ENCODE results near the gene NDOR1. TPM values are rescaled to one million over a fixed set of nuclear protein-coding genes. Genes with fewer than 3 reads are reported as not detected.
A peak's percentile ranks its signal among the peaks of the same experiment; 100 is the strongest.

Gene NDOR1
- total and polyA plus RNA-seq, 2 donors (not counting 3 experiments of a cell fraction or from before 2014, with no cell fraction given): 13.5 to 26.7 TPM

DNA sequence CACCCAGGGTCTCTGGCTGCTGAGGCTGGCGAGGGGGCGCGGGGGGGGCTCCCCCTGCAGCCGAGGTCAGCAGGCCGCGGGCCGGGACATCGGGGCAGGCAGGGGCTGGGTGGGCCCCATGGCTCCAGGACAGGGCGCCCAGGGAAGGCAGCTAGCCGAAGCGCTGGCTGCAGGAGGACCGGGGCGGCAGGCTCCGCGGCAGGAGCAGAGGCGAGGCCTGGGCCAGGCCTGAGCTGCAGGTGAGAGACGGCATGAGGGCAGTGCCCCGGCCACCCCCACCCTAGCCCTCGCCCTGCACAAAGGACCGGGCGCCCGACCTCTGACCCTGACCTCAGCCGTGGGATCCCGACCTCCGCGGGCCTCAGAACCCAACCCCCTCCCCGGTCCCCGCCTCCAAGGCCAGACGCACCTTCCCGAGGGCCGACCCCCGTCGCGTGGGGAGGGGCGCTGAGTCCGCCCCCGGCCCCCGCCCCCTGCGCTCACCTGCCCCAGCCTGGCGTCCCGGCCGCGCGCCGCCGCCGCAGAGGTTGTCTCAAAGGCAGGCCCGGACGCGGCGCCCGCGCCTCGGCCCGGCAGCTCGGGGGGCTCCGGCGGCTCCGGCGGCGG lies 16.1 kb downstream of the NDOR1 start:
- Histone ChIP-seq H3K36me3 (ENCODE audit: control insufficient read depth in 2 of 2, extremely low read depth in 1 of 2, insufficient read depth in 2 of 2, low read length in 2 of 2) (peaks cover 0 to 1% of the 10 kb centered on the region in 2 experiments), H3K4me3 (replicated peaks in 1 of 3; ENCODE audit: insufficient read depth in 1 of 3, low read depth in 1 of 3, low read length in 3 of 3) (peak overlapping the region in 1 of 3 experiments; percentile 44), H3K9ac (replicated peaks; ENCODE audit: extremely low read depth, insufficient read depth, low read length) (no peak overlapping the region), H3K27me3 (ENCODE audit: control insufficient read depth in 2 of 2, insufficient read depth in 2 of 2, low read length in 2 of 2) (no peaks in the 10 kb centered on the region), H3K4me1 (ENCODE audit: control insufficient read depth, extremely low read depth, insufficient read depth, low read length) (peaks cover 18% of the 10 kb centered on the region), H3K9me1 (replicated peaks; ENCODE audit: control insufficient read depth, extremely low read depth, insufficient read depth, low read length) (no peaks in the 10 kb centered on the region), H3K27ac (ENCODE audit: insufficient read depth, low read depth, low read length) (no peak overlapping the region), H3K9me3 (replicated peaks; ENCODE audit: control insufficient read depth, insufficient read depth, low read length) (no peaks in the 10 kb centered on the region), H4K20me1 (replicated peaks; ENCODE audit: control insufficient read depth, extremely low read depth, insufficient read depth, low read length) (no peaks in the 10 kb centered on the region), H2AFZ (ENCODE audit: low read depth, low read length) (no peak overlapping the region), H3K79me2 (ENCODE audit: control insufficient read depth, insufficient read depth, low read length) (no peaks in the 10 kb centered on the region), H3K4me2 (ENCODE audit: insufficient read depth, low read length) (no peak overlapping the region)
- FAIRE-seq: no peak
- DNase-seq (ENCODE audit: low read depth, low spot score): no peak
- TF ChIP-seq POLR2A (IDR thresholded peaks at IDR 0.05; ENCODE audit: low read depth, low read length) (no peak), JUN (IDR thresholded peaks at IDR 0.05; ENCODE audit: borderline replicate concordance, insufficient read depth, insufficient read length, low read depth) (no peak), FOS (IDR thresholded peaks at IDR 0.05; ENCODE audit: borderline replicate concordance, insufficient read depth, low read length) (no peak), MYC (IDR thresholded peaks at IDR 0.05; ENCODE audit: low read depth, low read length) (no peak), POLR2AphosphoS5 (IDR thresholded peaks at IDR 0.05; ENCODE audit: insufficient read depth, low read depth, low read length) (no peak), GATA2 (IDR thresholded peaks at IDR 0.05; ENCODE audit: insufficient read depth, insufficient read length, low read depth, low read length) (no peak), EZH2 (IDR thresholded peaks at IDR 0.05; ENCODE audit: borderline replicate concordance, low read depth, low read length, severe bottlenecking) (no peak)
- TF ChIP-seq, protein P1, sequence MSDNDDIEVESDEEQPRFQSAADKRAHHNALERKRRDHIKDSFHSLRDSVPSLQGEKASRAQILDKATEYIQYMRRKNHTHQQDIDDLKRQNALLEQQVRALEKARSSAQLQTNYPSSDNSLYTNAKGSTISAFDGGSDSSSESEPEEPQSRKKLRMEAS (IDR thresholded peaks at IDR 0.05; ENCODE audit: insufficient read depth, insufficient read length): no peak
- TF ChIP-seq, protein P2, sequence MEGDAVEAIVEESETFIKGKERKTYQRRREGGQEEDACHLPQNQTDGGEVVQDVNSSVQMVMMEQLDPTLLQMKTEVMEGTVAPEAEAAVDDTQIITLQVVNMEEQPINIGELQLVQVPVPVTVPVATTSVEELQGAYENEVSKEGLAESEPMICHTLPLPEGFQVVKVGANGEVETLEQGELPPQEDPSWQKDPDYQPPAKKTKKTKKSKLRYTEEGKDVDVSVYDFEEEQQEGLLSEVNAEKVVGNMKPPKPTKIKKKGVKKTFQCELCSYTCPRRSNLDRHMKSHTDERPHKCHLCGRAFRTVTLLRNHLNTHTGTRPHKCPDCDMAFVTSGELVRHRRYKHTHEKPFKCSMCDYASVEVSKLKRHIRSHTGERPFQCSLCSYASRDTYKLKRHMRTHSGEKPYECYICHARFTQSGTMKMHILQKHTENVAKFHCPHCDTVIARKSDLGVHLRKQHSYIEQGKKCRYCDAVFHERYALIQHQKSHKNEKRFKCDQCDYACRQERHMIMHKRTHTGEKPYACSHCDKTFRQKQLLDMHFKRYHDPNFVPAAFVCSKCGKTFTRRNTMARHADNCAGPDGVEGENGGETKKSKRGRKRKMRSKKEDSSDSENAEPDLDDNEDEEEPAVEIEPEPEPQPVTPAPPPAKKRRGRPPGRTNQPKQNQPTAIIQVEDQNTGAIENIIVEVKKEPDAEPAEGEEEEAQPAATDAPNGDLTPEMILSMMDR (IDR thresholded peaks at IDR 0.05; ENCODE audit: extremely low read depth in 1 of 2, insufficient read depth in 1 of 2, low read depth in 1 of 2, low read length in 2 of 2): no peak
- ChIA-PET CTCF (interaction anchor here (1.5 to 6.3 kb wide), 3 partner anchors 15 to 21 kb away, joined by 3 to 63 read pairs (median 9); partner anchors contain the start of genes NDOR1, TMEM203 and TPRN), POLR2A (interaction anchor here (0.5 kb wide), 1 partner anchor 74 kb away, joined by 5 read pairs; no protein-coding TSS in a partner anchor)
- dilution Hi-C loops (cut with MboI; ENCODE audit: extremely low pct_ligation_motif_present, low sequenced_read_pairs) (no loop called here), intact Hi-C loops (cut with micrococcal nuclease) (loop anchor here (2.0 kb wide), 1 partner anchor 15 kb away; no protein-coding TSS in a partner anchor)
- no TSS peak for BruUV-seq (replicated peaks)

All from endothelial cell of umbilical vein (primary cell).